Gastrocnemius medialis (tissue), 4 donors: Measurements from ENCODE around the gene HMG20A.

Experiments used
- CTCF ChIP-seq, 5 experiments: fragments of 450-650 bp in 3 of 5; fragments of 200-600 bp in 2 of 5; sonication (generic) in 2 of 5; IDR thresholded peaks in 4 of 5; conservative IDR thresholded peaks in 1 of 5; 1 replicate in 4 of 5; 2 replicates in 1 of 5; pipeline ENCODE4 v1.5.1; 2016 to 2019; ENCODE audit warnings: antibody characterized with exemption in 5 of 5, mild to moderate bottlenecking in 3 of 5, moderate library complexity in 3 of 5
- POLR2A ChIP-seq, 2 donors: fragments of 450-650 bp; IDR thresholded peaks; one replicate each; pipeline ENCODE4 v1.6.1; 2017; ENCODE audit warnings: antibody characterized with exemption in 2 of 2, mild to moderate bottlenecking in 2 of 2, moderate library complexity in 2 of 2

GRCh38 chr15:77493324-77493907, 72.7 kb downstream of the HMG20A start:
- no peak for TF ChIP-seq POLR2A (IDR thresholded peaks at IDR 0.05)
- no peak for TF ChIP-seq CTCF (IDR thresholded peaks at IDR 0.05 in 4 of 5, conservative IDR thresholded peaks at IDR 0.05 in 1 of 5)
